ENCODE results near the gene SRGAP1.

The SRGAP1 gene

GRCh38 chr12:63929426-63929825 lies 84.9 kb downstream of the SRGAP1 start:
- Histone ChIP-seq H3K4me3 (replicated peaks; ENCODE audit: insufficient read depth, low read length) (no peak overlapping the region), H3K27me3 (ENCODE audit: insufficient read depth, poor library complexity, severe bottlenecking) (no peaks in the 10 kb centered on the region), H3K27ac (replicated peaks) (no peak overlapping the region)
- TF ChIP-seq REST (IDR thresholded peaks at IDR 0.05; ENCODE audit: insufficient replicate concordance, low read depth) (no peak), POLR2AphosphoS5 (IDR thresholded peaks at IDR 0.05; ENCODE audit: low read depth) (no peak), SPI1 (IDR thresholded peaks at IDR 0.05; ENCODE audit: borderline replicate concordance, low read depth) (no peak)
- no peak for DNase-seq (ENCODE audit: low read depth in 1 of 2, low spot score in 1 of 2)

- DNase-seq (ENCODE audit: low read depth in 1 of 2, low spot score in 1 of 2), result no peak
- Histone ChIP-seq H3K27ac (replicated peaks) (no peak overlapping the region), H3K4me3 (replicated peaks; ENCODE audit: insufficient read depth, low read length) (no peak overlapping the region), H3K27me3 (ENCODE audit: insufficient read depth, poor library complexity, severe bottlenecking) (no peaks in the 10 kb centered on the region)
- TF ChIP-seq POLR2AphosphoS5 (IDR thresholded peaks at IDR 0.05; ENCODE audit: low read depth), result no peak
- TF ChIP-seq SPI1 (IDR thresholded peaks at IDR 0.05; ENCODE audit: borderline replicate concordance, low read depth), result no peak
- no peak for TF ChIP-seq REST (IDR thresholded peaks at IDR 0.05; ENCODE audit: insufficient replicate concordance, low read depth)
- no peak for TF ChIP-seq GABPA (IDR thresholded peaks at IDR 0.05; ENCODE audit: low read depth)
- TF ChIP-seq CTCF (IDR thresholded peaks at IDR 0.05; ENCODE audit: insufficient read depth, low read length), result no peak
Observed at GRCh38 chr12:63930971-63931370, 86.5 kb downstream of the SRGAP1 start.

GRCh38 chr12:63931703-63932102 lies 87.2 kb downstream of the SRGAP1 start:
- no peak for DNase-seq (ENCODE audit: low read depth in 1 of 2, low spot score in 1 of 2)
- no peak overlapping the region for H3K4me3 ChIP-seq (replicated peaks; ENCODE audit: insufficient read depth, low read length)
- no peak for TF ChIP-seq POLR2AphosphoS5 (IDR thresholded peaks at IDR 0.05; ENCODE audit: low read depth)
- TF ChIP-seq REST (IDR thresholded peaks at IDR 0.05; ENCODE audit: insufficient replicate concordance, low read depth), result no peak
- no peak for TF ChIP-seq CTCF (IDR thresholded peaks at IDR 0.05; ENCODE audit: insufficient read depth, low read length)
- no peak for TF ChIP-seq GABPA (IDR thresholded peaks at IDR 0.05; ENCODE audit: low read depth)
- TF ChIP-seq SPI1 (IDR thresholded peaks at IDR 0.05; ENCODE audit: borderline replicate concordance, low read depth), result no peak
- no peak overlapping the region for H3K27ac ChIP-seq (replicated peaks)
- no peaks in the 10 kb centered on the region for H3K27me3 ChIP-seq (ENCODE audit: insufficient read depth, poor library complexity, severe bottlenecking)

DNA sequence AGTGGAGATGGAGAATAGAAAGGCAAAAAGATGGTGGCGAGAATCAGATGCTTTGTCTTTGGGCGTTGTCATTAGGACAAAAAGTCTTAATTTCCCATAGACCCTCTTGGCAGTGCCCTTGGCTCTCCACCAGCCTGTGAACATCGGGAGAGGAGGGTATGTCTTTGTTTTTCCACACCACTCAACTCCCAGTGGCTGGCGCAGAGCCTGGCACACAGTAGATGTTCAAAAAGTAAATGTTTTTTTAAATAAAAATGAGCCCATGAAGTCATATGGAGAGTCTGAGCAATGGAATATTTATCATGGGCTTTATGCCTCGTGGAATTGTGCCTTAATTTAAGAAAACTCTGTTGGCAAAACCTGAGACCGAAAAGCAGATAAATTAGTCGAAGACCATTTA lies 90.4 kb downstream of the SRGAP1 start:
- Histone ChIP-seq H3K27me3 (ENCODE audit: insufficient read depth, poor library complexity, severe bottlenecking) (no peaks in the 10 kb centered on the region), H3K27ac (replicated peaks) (no peak overlapping the region), H3K4me3 (replicated peaks; ENCODE audit: insufficient read depth, low read length) (no peak overlapping the region)
- DNase-seq (ENCODE audit: low read depth in 1 of 2, low spot score in 1 of 2), result no peak
- TF ChIP-seq GABPA (IDR thresholded peaks at IDR 0.05; ENCODE audit: low read depth) (no peak), SPI1 (IDR thresholded peaks at IDR 0.05; ENCODE audit: borderline replicate concordance, low read depth) (no peak), CTCF (IDR thresholded peaks at IDR 0.05; ENCODE audit: insufficient read depth, low read length) (no peak), REST (IDR thresholded peaks at IDR 0.05; ENCODE audit: insufficient replicate concordance, low read depth) (no peak)

Data from HL-60 (cell line).